GM19468 (cell line): ENCODE results near the gene PHF11.
"Not testable (repeated sequence)": the region's sequence is repeated elsewhere in the genome, so short reads cannot be mapped to it uniquely, and the experiment has no call there.

Experiments
- ATAC-seq: cut with Tn5 transposase; IDR thresholded peaks from one replicate; pipeline ENCODE4 v1.9.1; 2021; ENCODE audit warnings: mild to moderate bottlenecking, moderate library complexity, moderate number of reproducible peaks; ENCODE audit not compliant: unreplicated experiment; ENCODE audit errors: extremely low read depth

Gene PHF11

DNA sequence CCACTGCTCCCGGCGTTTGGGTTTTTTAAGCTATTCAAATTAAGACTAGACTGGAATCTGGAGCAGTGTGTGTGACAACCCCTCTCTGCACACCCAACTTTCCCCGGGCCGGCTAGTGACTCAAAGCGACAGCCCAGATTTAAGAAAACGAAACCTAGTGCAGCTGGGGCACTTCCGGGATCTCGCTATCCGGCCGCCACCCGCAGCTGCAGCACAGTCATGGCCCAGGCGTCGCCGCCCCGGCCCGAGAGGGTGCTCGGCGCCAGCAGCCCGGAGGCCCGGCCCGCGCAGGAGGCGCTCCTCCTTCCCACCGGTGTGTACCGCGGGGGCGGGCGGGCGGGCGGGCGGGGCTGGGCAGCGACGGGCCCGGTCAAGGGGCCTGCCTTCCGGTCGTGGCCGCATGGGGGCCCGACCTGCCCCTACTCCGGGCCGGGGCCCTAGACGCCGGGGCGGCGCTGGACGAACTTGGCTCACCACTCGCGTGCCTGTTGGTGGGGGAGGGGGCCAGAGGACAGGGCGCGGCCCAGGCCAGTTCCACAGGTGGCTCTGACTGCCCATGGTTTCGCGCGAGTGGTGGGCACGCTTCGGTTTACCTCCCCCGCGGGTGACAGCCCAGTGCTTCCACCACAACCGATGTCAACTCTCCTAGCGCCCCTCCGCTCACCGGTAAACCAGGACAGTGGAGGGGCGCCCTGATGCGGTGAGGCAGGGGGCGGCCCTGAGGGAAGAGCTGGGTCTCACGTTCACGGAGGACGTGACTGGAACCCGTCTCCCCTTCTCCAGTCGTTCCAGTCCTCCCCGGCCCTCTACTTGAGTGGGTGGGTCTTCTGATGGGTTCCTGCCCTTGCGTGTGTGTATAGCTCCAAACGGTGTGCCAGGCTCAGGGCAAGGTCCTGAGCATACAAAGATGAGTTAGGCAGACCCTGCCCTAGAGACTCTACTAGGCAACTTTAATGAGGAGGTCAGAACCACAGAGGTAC lies at the start of gene PHF11:
Gene PHF11 (plus strand): TSS at position 171 of the 980 bp plus-strand sequence. CDS start 49 bp downstream, at position 220.
- peak; percentile 65 for ATAC-seq

DNA sequence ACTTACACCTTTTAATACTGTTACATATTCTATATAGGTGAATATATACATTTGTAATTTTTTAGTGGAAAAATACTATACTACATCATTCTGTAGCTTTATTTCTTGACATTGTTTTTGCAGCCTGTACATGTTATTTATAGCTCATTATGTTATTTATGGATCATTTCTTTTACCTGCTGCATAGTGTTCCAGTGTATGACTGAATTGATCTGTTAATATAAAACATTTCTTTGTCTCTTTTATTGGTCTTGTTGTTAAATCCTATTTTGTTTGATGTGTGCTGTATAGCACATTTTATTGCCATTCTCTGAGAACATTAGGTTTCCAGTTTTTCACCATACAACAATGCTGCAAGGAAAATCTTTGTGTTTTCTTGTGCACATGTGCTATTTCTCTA lies 49.3 kb upstream of the PHF11 start:
- no peak for ATAC-seq

DNA sequence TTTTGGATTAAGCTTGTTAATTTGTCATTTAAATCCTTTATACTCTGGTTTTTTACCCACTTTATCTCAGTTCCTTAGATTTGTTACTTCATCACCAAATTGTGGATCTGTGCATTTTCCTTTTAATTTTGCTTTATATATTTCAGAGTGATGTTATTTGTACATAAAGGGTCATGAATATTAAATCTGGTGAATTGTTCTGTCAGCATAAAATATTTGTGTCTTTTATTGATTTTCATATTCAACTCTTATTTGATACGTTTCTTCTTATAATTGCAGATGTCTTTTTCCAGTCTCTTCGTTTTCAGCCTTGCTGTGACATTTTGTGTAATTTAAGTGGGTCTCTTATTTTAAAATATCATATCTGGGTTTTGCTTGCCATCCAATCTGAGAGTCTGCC lies 47.0 kb upstream of the PHF11 start:
- ATAC-seq: no peak

DNA sequence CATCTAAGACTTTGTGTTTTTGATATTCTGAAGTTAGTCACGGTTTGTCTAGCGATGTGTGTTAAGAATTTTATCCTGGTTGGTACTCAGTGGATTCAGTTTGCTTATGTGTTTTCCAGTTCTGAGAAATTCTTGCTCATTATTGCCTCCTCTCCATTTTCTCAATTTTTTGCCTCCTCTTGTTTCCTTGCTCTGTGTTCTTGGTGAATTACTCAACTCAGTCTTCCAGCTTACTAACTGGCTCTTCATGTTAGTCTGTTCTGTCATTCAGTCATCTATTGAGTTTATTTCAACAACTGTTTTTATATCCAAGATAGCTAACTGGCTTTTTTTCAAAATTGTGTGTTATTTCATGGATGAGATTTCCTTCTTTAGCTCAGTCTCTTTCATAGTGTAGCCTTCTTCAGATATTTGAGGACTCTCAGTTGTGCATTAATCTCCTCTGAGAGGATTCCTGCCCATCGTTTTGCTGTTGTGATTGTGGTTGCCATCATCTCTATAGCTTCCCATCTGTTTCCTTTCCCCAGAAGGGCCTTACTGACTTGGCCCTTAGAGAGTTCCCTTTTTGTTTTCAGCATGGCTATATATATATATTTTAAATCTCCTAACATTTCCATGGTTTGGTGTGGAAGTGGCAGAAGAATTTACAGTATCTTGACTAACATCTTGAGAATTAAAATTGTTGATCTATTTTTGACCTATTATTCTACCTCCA lies 45.5 kb upstream of the PHF11 start:
- no peak for ATAC-seq

DNA sequence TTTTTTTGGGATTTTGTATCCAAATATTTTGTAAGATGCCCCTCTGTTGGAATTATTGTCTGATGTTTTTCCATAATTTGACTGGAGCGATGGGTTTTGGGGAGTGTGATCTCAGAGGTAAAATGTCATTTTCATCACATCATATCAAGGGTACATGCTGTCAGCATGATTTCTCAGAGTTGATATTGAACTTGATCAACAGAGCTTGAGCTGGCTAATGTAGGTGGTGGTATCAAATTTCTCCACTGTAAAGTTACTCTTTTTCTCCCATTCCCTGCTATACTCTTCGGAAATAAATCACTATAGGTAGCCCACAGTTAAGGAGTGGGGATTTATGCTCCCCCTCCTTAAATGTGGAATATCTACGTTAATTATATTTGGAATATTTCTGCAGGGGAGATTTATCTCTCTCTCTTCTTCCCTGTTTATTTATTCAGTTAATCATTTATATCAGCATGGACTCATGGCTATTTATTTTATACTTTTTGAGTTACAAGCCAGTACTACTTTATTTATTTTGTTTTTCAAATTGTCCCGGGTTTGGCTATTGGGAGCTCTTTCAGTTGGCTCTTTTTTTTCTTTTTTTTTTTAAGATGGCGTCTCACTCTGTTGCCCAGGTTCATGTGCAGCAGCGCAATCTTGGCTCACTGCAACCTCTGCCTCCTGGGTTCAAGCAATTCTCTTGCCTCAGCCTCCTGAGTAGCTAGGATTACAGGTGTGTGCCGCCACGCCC lies 42.9 kb upstream of the PHF11 start:
- ATAC-seq: no peak

DNA sequence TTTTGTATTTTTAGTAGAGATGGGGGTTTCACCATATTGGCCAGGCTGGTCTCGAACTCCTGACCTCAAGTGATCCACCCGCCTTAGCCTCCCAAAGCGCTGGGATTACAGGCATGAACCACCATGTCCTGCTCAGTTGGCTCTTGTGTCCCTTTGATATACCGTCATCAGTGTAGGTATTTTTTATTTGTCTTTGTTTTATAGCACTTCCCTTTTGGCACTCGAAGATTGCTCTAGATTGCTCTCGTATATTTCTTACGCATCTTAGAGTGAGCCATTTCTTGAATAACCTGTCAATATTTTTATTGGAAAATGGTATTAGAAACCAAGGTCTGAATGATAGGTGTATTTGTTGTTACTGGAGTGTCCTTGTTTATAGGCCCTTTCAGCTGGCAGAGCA lies 42.3 kb upstream of the PHF11 start:
- no peak for ATAC-seq

DNA sequence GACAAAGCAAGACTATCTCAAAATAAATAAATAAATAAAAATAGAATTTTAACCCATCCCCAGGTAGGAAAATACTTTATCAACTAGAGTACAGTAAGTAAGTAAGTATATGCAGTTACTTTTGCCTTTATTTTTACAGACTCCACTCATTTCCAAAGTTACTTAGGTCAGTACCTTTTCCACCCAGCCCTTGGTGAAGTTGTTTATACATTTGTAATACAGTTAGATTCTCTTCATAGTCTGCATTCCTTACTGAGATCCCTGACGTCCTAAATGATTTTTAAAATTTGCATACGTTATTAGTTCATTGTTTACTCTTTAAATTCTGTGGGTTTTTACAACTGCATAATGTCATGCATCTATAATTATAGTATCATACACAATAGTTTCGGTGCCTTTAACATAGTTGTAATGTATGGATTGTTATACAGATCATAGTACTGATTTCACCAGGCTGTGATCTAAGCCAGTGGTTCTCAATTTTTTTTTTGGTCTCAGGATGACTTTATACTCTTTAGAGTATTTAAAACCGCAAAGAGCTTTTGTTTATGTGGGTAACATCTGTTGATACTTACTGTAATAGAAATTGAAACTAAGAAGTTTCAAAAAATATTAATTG lies 41.3 kb upstream of the PHF11 start:
- no peak for ATAC-seq

DNA sequence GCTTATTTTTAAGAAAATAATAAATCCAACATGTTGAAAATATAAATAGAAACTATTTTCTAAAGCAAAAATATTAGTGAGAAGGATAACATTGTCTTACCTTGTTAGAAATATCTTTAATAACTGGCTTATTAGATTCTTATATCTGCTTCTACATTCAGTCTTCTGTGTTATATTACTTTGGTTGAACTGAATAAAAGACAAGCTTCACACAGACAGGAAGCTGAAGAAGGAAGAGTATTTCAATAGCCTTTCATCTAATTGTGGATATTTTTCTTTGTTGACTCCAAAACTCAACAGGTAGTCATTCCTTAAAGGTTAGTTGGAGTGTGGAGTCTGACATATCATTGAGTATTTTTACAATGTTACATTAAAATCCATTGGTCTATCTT lies 40.8 kb upstream of the PHF11 start:
- ATAC-seq: no peak

DNA sequence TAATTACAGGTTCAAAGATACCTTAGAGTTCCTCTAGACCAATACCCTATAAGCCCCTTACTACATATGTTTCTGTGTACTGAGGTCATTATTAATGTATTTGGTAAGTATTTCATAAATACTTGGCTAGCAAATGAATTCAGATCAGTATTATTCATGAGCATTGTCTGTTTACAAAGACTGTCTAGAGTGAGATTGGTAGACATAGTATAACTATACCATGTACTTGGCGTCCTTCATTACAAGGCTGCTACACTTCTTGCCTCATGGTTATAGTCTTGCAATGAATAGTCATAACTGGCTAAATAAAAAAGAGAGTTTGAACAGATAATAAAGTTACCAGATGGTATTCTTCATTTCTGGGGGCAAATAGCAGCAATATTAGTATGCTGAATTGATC lies 39.6 kb upstream of the PHF11 start:
- no peak for ATAC-seq

DNA sequence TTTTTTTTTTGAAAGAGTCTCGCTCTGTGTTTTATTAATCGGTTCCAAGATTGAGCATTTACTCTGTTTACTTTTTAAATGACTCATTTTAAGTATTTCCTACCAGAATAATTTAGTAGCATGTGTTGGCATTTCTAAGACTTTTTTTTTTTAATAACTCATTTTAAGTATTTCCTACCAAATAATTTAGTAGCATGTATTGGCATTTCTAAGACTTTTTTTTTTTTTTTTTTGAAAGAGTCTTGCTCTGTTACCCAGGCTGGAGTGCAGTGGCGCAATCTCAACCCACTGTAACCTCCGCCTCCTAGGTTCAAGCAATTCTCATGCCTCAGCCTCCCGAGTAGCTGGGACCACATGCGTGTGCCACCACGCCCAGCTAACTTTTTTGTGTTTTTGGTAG lies 38.5 kb upstream of the PHF11 start:
- no peak for ATAC-seq

DNA sequence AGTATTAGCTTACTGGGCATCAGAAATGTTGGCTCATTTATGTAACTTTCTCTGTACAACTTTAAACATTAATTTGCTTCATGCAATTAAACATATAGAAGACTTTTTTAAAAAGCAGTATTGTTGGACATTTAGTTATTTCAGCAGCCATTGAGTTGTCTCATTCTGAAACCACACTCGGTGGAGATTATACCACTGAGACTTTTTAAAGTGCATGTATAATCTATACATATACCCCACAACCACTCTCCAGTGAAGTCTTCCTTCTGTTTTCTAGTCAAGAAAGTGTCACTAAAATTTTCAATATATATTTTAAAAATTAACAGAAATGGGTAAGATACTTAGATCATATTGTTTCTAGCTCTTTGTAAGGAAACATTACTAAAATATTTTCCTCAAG lies 36.2 kb upstream of the PHF11 start:
- no peak for ATAC-seq

DNA sequence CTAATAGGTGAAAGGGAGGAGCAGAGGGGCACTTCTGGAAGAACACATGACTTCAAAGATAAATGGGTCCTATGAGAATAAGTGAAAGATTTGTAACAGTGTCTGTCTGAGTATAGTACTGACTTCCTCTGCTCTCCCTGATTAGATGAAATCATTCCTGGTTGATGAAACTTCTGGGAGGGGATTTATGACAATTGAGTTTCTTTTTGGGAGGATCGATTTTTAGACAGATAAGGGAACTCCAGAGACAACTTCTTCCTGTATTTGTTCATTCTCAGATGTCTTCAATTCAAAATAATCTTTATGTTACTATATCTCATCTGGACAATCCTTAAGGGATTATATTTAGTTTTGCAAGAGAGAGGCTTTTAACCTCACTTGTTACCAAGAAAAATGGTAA lies 31.7 kb upstream of the PHF11 start:
- no peak for ATAC-seq

DNA sequence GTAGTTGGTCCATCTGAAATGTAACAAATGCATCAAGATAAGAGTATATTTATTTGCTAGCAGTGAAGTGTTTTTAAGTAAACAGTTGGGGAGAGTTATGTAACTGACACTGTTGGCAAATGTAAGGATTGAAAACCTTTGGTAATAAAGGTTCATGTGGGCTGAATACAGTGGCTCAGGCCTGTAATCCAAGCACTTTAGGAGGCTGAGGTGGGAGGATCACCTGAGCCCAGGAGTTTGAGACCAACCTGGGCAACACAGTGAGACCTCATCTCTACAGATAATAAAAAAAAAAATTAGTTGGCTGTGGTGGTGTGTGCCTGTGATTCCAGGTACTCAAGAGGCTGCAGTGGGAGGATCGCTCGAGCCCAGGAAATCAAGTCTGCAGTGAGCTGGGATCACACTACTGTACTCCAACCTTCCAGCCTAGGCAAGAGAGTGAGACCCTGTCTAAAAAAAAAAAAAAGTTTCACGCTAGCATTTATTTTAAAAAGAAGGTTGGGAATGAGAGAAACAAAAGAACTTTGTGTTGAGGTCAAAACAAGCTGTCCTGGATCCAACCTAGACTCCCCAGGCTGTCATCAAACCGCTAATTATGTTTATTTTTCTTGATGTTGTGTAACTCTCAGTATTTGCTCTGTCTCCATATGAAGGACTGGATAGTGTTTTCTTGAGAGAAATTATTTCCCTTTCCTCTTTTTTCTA lies 31.0 kb upstream of the PHF11 start:
- no peak for ATAC-seq

DNA sequence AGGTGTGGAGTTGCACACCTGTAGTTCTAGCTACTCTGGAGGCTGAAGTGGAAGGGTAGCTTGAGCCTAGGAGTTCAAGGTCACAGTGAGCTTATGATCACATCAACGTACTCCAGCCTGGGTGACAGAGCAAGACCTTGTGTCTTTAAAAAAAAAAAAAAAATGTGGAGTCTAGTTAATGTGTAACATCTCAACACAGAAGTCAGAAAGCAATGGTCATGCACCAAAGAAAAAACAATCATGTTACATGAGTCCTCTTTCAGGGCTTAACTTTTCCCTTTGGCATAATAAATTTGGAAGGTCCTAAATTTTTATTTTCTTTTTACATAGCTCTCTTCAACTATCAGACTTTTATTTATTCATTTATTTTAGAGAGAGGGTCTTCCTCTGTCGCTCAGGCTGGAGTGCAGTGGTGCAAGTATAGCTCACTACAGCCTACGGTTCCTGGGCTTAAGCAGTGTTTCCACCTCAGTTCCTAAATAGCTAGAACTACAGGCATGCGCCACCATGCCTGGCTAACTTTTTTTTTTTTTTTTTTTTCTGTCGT lies 29.4 kb upstream of the PHF11 start:
- no peak for ATAC-seq

DNA sequence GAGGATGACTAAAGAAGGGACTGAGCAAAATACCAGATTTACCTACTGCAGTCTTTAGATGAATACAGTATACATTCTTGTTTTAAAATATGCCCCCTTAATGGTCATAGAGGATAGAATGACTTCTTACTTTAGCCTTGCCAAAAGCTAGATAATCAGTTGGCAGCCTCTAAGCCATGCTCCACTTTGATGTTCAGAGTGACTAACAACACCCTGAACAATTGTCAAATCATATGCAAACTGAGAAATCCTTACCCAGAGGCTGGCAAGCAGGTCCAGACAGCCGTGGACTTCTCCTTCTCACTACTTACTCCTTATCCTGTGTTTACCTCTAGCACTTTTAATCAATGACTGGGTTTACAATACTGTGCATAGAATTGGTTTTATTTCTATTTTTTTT lies 23.6 kb upstream of the PHF11 start:
- no peak for ATAC-seq

DNA sequence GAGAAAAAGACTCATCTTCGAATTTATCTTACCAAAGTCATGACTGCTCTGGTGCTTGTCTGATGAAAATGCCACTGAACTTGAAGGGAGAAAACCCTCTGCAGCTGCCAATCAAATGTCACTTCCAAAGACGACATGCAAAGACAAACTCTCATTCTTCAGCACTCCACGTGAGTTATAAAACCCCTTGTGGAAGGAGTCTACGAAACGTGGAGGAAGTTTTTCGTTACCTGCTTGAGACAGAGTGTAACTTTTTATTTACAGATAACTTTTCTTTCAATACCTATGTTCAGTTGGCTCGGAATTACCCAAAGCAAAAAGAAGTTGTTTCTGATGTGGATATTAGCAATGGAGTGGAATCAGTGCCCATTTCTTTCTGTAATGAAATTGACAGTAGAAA lies 19.2 kb upstream of the PHF11 start:
- ATAC-seq: no peak

DNA sequence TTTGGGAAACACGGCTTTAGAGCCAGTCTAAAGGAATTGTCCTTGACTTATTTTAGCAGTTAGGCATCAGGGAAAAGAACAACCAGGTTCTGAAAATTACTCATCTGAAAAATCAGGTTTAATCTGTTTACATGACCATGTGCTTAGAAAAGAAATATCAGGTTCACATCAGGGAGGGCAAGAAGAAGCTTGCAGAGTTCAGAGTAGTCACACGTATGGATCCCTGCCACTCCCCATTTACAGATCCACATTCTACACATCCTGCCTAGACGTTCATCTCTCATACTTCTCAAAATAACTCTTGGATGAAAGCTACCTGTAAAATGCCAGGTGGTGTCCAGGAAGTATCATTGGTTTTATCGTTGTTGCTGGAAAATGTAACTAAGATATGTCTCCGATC lies 14.0 kb upstream of the PHF11 start:
- no peak for ATAC-seq

DNA sequence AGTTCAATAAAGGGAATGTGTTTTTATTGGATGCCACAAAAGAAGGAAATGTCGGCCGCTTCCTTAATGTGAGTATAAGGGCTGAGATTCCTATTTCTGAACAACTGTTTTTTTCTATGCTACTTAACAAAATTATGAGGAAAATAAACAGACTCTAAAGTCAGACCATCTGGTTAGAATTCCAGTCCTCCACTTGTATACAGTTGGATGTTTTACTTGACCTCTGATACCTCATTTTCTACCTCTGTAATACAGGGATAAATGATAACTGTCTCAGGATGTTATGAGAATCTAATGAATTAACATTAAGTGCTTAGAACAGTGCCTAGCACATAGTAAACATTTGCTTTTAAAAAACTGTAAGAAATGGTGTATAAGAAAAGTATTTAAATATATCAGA lies 7.2 kb upstream of the PHF11 start:
- no peak for ATAC-seq

DNA sequence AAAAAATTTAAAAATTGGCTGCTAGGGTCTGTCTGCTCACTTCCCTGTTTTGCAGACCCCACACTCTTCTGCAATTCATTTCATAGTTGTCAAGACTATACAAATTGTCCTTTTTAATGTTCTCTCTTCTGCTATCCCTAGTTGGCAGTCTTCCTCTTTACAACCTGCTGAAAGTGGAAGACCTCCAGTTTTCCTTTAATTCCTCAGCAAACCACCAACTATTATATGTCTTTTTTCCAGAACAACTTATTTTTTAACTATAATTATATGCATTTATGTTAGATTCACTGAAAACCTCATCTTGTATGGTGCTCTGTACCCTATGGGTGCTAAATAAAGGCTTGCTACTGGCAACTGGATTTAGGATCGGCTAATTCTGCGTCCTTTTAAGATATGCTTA lies 1.1 kb upstream of the PHF11 start:
- ATAC-seq: no peak

DNA sequence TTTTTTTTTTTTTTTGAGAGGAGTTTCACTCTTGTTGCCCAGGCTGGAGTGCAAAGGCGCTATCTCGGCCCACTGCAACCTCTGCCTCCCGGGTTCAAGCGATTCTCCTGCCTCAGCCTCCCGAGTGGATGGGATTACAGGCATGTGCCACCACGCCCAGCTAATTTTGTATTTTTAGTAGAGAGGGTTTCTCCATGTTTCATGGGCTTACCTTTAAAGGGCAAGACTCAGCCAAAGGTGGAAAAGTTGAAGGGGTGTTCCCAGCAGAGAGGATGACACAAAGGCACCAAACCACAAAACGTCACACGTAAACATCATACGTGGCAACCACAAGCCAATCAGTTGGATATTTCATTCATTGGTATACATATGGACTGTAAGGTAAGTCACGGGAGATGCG lies 1.1 kb downstream of the PHF11 start:
- ATAC-seq: not testable (repeated sequence)
